ENCODE measurements around the gene CMTM1. TPM values are rescaled to one million over a fixed set of nuclear protein-coding genes. Genes with fewer than 3 reads are reported as not detected.

Gene CMTM1
- total RNA-seq, 1 donor from 2014 or later: 1.0 TPM

DNA sequence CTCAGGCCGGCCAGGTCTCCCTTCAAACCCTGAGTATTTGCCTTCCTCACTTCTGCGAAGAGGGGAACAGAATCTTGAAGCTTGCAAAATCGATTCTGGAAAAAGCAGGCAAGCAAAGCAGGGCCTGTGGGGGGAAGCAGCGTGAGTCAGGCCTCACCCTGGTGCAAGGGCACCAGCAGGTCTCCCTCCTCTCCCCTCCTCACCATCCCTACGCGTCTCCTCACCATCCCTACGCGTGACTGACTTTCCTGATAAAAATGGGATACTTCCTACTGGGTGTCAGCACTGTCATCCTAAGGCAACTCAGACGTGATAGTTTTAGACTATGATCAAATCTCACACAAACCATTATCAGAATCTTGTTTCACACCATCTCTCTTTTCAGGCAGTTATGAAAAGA lies 50.4 kb downstream of the CMTM1 start:
- Histone ChIP-seq H3K27me3 (ENCODE audit: low read depth) (no peaks in the 10 kb centered on the region), H3K4me1 (peaks cover 21% of the 10 kb centered on the region), H3K27ac (replicated peaks) (no peak overlapping the region), H3K36me3 (peaks cover 23% of the 10 kb centered on the region), H3K4me3 (no peak overlapping the region), H3K9me3 (replicated peaks) (no peaks in the 10 kb centered on the region)
- intact Hi-C loops (cut with micrococcal nuclease): no loop called here
- TF ChIP-seq, protein P1, sequence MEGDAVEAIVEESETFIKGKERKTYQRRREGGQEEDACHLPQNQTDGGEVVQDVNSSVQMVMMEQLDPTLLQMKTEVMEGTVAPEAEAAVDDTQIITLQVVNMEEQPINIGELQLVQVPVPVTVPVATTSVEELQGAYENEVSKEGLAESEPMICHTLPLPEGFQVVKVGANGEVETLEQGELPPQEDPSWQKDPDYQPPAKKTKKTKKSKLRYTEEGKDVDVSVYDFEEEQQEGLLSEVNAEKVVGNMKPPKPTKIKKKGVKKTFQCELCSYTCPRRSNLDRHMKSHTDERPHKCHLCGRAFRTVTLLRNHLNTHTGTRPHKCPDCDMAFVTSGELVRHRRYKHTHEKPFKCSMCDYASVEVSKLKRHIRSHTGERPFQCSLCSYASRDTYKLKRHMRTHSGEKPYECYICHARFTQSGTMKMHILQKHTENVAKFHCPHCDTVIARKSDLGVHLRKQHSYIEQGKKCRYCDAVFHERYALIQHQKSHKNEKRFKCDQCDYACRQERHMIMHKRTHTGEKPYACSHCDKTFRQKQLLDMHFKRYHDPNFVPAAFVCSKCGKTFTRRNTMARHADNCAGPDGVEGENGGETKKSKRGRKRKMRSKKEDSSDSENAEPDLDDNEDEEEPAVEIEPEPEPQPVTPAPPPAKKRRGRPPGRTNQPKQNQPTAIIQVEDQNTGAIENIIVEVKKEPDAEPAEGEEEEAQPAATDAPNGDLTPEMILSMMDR (IDR thresholded peaks at IDR 0.05; ENCODE audit: borderline replicate concordance): no peak
- DNase-seq: no peak

DNA sequence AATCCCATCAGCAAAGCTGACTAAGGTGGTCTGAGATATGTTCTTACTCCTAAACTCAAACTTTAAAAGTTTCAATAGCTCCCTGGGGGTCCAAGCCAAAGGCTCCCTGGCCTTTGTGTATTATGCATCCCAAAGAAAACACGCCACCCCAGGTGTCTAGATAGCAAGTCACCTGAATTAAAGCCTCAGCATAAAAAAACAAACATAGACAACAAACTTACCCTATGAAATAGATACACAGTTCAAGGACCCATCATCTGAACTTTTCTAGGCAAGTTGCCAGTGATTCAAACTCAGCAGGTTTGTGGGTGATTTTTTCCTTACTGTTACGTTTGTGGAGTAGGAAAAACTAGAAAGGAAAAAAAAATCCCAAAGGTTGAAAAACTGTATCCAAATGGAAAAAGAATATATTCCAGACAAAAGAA lies 50.8 kb downstream of the CMTM1 start:
- Histone ChIP-seq H3K4me3 (no peak overlapping the region), H3K27me3 (ENCODE audit: low read depth) (no peaks in the 10 kb centered on the region), H3K27ac (replicated peaks) (no peak overlapping the region), H3K36me3 (peaks cover 23% of the 10 kb centered on the region), H3K4me1 (peaks cover 21% of the 10 kb centered on the region), H3K9me3 (replicated peaks) (no peaks in the 10 kb centered on the region)
- TF ChIP-seq, protein P1 (IDR thresholded peaks at IDR 0.05; ENCODE audit: borderline replicate concordance): no peak
- no peak for DNase-seq
- intact Hi-C loops (cut with micrococcal nuclease): no loop called here

DNA sequence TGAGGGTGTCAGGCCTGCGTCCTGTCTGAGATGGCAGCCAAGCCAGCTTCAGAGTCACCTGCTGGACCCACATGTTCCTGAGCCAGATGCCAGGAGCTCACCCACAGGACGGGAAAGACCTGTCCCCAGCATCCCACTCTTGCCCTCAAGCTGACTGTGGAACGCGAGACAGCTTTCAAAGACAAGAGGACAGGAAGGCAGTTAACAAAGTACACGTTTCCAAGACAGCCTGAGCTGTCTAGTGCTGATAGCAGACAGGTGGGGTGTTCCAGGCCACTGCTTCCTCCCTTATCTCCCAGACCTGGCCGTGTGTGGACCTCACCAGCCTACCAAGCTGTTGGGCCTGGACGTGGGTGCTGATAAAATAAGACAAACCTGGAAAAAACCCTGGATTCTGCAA lies 51.5 kb downstream of the CMTM1 start:
- H3K36me3 ChIP-seq: peaks cover 17% of the 10 kb centered on the region
- H3K27me3 ChIP-seq (ENCODE audit: low read depth): no peaks in the 10 kb centered on the region
- no peak overlapping the region for H3K4me3 ChIP-seq
- no peaks in the 10 kb centered on the region for H3K9me3 ChIP-seq (replicated peaks)
- TF ChIP-seq, protein P1 (IDR thresholded peaks at IDR 0.05; ENCODE audit: borderline replicate concordance): no peak
- H3K27ac ChIP-seq (replicated peaks): no peak overlapping the region
- no peak for DNase-seq
- intact Hi-C loops (cut with micrococcal nuclease): no loop called here
- H3K4me1 ChIP-seq: peaks cover 23% of the 10 kb centered on the region

DNA sequence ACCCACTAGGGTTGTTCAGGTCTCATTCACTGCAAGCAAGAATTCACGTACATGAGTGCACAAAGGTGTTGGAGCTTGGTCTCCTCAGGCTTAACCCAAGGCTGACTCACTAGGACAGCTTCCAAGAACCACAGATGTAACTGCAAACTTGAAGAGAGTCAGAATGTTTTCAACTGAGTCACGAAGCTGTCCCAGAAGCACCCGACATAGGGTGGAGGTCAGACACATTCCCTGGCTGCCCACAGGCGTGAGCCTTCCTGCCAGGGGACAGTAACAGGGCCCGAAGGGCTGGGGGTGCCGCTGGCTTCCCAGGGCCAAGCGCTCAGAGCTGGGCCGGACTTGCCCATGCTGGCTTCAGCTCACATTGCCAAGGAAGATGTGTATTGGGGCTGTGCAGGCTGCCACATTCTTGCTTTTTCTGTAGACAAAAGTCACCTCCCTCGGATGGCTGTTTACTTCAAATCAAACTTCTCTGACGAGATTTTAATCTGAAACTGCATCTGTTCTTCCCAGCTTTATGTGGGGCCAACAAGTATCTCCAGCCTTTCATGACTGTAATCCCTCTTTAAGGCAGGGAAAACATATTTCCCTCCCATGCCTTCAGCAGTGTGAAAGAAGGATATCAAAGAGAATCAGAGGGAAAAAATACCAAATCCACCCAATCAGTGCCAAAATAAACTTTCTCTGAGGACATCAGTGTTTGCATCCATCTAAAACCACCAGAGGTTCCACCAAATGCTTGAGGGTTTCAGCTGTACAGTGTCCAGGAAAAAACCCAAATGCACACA lies 52.5 kb downstream of the CMTM1 start:
- Histone ChIP-seq H3K9me3 (replicated peaks) (no peaks in the 10 kb centered on the region), H3K27ac (replicated peaks) (no peak overlapping the region), H3K36me3 (peaks cover 11% of the 10 kb centered on the region), H3K4me3 (no peak overlapping the region), H3K4me1 (peaks cover 30% of the 10 kb centered on the region), H3K27me3 (ENCODE audit: low read depth) (no peaks in the 10 kb centered on the region)
- intact Hi-C loops (cut with micrococcal nuclease): no loop called here
- DNase-seq: no peak
- TF ChIP-seq, protein P1 (IDR thresholded peaks at IDR 0.05; ENCODE audit: borderline replicate concordance): no peak

DNA sequence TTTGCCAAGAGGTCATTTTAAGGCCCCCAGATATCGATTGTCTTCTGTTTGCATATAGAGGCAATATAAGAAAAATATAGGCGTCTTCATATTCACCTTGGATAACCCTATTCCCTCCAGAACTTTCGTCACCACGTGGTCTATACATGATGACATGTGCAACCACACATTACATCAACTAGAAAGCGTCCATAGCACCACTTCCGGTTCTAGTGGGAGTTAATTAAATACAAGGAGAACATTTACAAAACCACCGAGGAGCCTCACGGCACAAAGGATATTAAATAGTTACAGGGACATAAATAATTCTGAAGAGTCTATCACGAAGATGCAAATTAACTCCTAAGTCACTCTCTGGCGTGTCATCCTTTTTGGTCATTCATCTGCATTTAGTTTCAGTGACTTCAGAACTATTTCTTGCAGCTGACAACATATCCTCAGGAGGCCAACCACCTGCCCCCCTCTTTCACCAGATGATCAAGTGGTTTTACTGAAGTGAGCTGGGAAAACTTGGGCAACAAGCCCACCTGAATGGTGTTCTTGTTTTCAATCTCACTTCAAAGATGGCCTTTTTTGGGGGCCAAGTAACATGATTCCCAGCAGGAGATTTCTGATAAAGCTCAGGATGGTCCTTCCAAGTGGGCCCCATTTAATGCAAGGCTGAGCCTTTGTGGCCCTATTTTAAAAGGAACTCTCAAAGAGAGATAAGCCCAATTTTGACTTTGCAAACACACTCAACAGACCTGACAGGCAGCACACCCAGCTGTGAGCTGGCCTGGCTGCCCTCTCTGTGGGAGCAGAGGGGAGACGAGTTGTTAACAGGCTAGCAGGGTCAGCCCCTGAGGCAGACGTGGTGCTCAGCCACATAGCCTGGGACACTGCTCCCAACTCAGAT lies 53.5 kb downstream of the CMTM1 start:
- Histone ChIP-seq H3K4me1 (peaks cover 30% of the 10 kb centered on the region), H3K27ac (replicated peaks) (no peak overlapping the region), H3K9me3 (replicated peaks) (no peaks in the 10 kb centered on the region), H3K27me3 (ENCODE audit: low read depth) (no peaks in the 10 kb centered on the region), H3K4me3 (no peak overlapping the region), H3K36me3 (peaks cover 11% of the 10 kb centered on the region)
- TF ChIP-seq, protein P1 (IDR thresholded peaks at IDR 0.05; ENCODE audit: borderline replicate concordance): no peak
- DNase-seq: no peak
- intact Hi-C loops (cut with micrococcal nuclease): no loop called here
